Measurements from ENCODE around the gene C5orf24. TPM values are rescaled to one million over a fixed set of nuclear protein-coding genes. Genes with fewer than 3 reads are reported as not detected.
"Not testable (repeated sequence)": the region's sequence is repeated elsewhere in the genome, so short reads cannot be mapped to it uniquely, and the experiment has no call there.

The C5orf24 gene
- polyA plus RNA-seq, 10 donors = 53.0 to 87.4 (median 70.8) TPM

GRCh38 chr5:134851307-134851923, 5.6 kb downstream of the C5orf24 start:
- DNase-seq = peak in 2 of 3 donors; percentile 22 to 48

- DNase-seq = not testable (repeated sequence)
These were observed 10.7 kb downstream of the C5orf24 start for GRCh38 chr5:134856465-134856864.

GRCh38 chr5:134857401-134857800, 11.6 kb downstream of the C5orf24 start:
- no peak for DNase-seq

- no peak for DNase-seq
These were observed 18.9 kb downstream of the C5orf24 start for GRCh38 chr5:134864707-134865106.

GRCh38 chr5:134873494-134873893, 27.7 kb downstream of the C5orf24 start:
- peak in 1 of 3 donors; percentile 7 for DNase-seq

GRCh38 chr5:134873987-134874830, 28.4 kb downstream of the C5orf24 start, which contains the start of gene TXNDC15:
Gene TXNDC15 (plus strand): TSS chr5:134874371. CDS start chr5:134874428, 57 bp downstream.
- DNase-seq = peak; percentile 86 to 98 (median 94)

- DNase-seq = peak; percentile 88 to 95 (median 91)
These were observed 29.3 kb downstream of the C5orf24 start for GRCh38 chr5:134874831-134875655.

- no peak for DNase-seq
These were observed 31.4 kb downstream of the C5orf24 start for GRCh38 chr5:134877159-134877558.

GRCh38 chr5:134878403-134878802, 32.6 kb downstream of the C5orf24 start:
- no peak for DNase-seq

GRCh38 chr5:134879456-134879855, 33.7 kb downstream of the C5orf24 start:
- DNase-seq = no peak

GRCh38 chr5:134880937-134881336, 35.2 kb downstream of the C5orf24 start:
- not testable (repeated sequence) for DNase-seq

GRCh38 chr5:134881711-134882110, 35.9 kb downstream of the C5orf24 start:
- not testable (repeated sequence) for DNase-seq

GRCh38 chr5:134887593-134888159, 41.9 kb downstream of the C5orf24 start:
- DNase-seq = no peak

- DNase-seq = no peak
These were observed 43.6 kb downstream of the C5orf24 start for GRCh38 chr5:134889335-134889734.

GRCh38 chr5:134891473-134891872, 45.7 kb downstream of the C5orf24 start:
- no peak for DNase-seq

GRCh38 chr5:134892282-134892681, 46.5 kb downstream of the C5orf24 start:
- no peak for DNase-seq

- no peak for DNase-seq
These were observed 47.2 kb downstream of the C5orf24 start for GRCh38 chr5:134892926-134893325.

- DNase-seq = no peak
These were observed 48.2 kb downstream of the C5orf24 start for GRCh38 chr5:134893748-134894505.

GRCh38 chr5:134902071-134902801, 56.5 kb downstream of the C5orf24 start:
- DNase-seq = no peak

GRCh38 chr5:134904610-134905245, 59.0 kb downstream of the C5orf24 start, which contains the start of gene PCBD2:
Gene PCBD2 (plus strand): TSS chr5:134905131. CDS start chr5:134905140, 9 bp downstream.
- peak; percentile 89 to 97 (median 95) for DNase-seq
